Muscle layer of colon (tissue), 2 donors: ENCODE results near the gene PXDN.

Experiments used
- H3K27ac ChIP-seq: one replicate; pipeline ENCODE4 v1.7.0; 2013; ENCODE audit warnings: low read depth, mild to moderate bottlenecking, low read length, moderate library complexity
- H3K27me3 ChIP-seq, 2 donors: one replicate each; pipeline ENCODE4 v1.7.0; 2013; ENCODE audit warnings: low read length in 2 of 2, mild to moderate bottlenecking in 2 of 2; ENCODE audit not compliant: insufficient read depth in 2 of 2, control insufficient read depth in 1 of 2
- H3K36me3 ChIP-seq: one replicate; pipeline ENCODE4 v1.7.0; 2013; ENCODE audit warnings: mild to moderate bottlenecking, low read length; ENCODE audit not compliant: insufficient read depth
- H3K4me1 ChIP-seq: one replicate; pipeline ENCODE4 v1.7.0; 2013; ENCODE audit warnings: mild to moderate bottlenecking, low read length; ENCODE audit not compliant: insufficient read depth
- H3K4me3 ChIP-seq, 2 donors: one replicate each; pipeline ENCODE4 v1.7.0; 2013; ENCODE audit warnings: low read length in 2 of 2, low read depth in 1 of 2, mild to moderate bottlenecking in 1 of 2, moderate library complexity in 1 of 2
- H3K9ac ChIP-seq: one replicate; pipeline ENCODE4 v1.7.0; 2013; ENCODE audit warnings: low read length
- H3K9me3 ChIP-seq: one replicate; pipeline ENCODE4 v1.7.0; 2013; ENCODE audit warnings: mild to moderate bottlenecking, low read length
- donor health status: abdominal sarcoma.
- donor health status: Adenocarcinoma of cecum.

Gene PXDN

GRCh38 chr2:1609040-1609439 is 135.3 kb downstream of the PXDN start:
- Histone ChIP-seq H3K27me3 (peaks cover 0 to 4% of the 10 kb centered on the region in 2 donors), H3K4me3 (no peak overlapping the region), H3K9ac (no peak overlapping the region), H3K4me1 (no peaks in the 10 kb centered on the region), H3K36me3 (no peaks in the 10 kb centered on the region), H3K9me3 (no peaks in the 10 kb centered on the region), H3K27ac (no peak overlapping the region)

DNA sequence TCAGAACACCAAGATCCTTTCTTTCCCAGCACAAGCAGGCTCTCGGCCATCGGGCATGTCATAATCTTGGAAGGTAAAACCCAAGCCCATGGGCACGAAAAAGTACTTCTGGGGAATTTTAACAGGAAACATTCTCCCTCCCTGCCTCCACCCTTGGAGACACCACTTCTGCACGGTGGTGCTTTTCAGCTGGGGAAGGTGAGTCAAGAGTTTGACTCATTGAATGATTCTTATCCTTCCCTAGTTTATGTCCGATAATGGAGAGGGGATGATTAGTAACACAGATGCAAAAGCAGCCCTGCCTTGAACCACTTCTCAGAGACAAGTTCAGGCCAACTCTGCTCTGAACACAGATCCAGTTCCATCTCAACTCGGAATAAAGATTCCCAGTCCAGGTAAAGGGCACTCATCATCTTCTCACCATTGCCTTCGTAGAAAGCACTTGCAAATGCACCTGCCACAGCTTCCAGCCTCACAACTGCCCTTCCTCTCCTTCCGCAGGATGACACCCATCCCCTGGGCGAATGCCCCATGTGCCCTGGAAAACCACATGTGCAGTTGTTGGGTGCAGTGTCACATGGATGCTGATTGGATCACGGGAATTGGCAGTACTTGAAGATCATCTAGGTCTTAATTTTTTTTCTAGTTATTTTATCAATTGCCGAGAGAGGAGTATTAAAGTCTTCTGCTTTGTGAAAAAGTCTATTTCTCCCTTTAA is 136.2 kb downstream of the PXDN start:
- Histone ChIP-seq H3K9me3 (no peaks in the 10 kb centered on the region), H3K4me1 (no peaks in the 10 kb centered on the region), H3K4me3 (no peak overlapping the region), H3K9ac (no peak overlapping the region), H3K36me3 (no peaks in the 10 kb centered on the region), H3K27me3 (peaks cover 0 to 4% of the 10 kb centered on the region in 2 donors), H3K27ac (no peak overlapping the region)

DNA sequence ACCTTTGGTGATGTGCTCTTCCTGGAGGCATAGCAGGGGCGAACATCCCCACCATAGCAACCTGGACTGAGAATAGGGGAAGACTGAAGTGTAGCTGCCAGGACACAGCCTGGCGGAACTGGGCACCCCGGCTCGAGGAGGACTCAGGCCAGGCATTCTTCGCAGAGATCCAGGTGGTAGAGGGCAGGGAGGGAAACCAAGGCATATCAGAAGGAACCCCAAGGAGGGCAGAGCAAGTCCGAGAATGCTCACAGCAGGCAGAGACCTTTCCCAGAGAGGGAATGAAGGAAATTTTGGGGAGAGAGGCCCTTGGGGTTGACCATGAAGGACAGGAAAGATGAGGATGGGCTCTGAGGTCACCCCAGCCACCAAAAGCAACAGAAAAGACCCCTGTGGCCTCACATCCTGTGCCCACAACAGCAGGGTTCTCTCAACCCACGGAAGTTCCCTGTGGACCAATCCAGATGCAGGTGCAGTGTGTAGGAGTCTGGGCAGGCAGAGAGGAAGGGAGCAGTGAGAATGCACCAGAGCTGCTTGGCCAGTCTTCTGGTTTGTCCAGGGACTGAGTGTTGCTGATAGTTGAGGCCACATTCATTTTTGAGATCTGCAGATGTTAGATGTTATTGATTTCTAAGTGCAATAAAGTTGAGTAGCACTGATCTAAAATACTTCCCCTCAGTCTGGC is 136.9 kb downstream of the PXDN start:
- H3K9me3 ChIP-seq = no peaks in the 10 kb centered on the region
- no peak overlapping the region for H3K4me3 ChIP-seq
- H3K9ac ChIP-seq = no peak overlapping the region
- H3K27me3 ChIP-seq = peaks cover 0 to 4% of the 10 kb centered on the region in 2 donors
- no peaks in the 10 kb centered on the region for H3K36me3 ChIP-seq
- H3K27ac ChIP-seq = no peak overlapping the region
- H3K4me1 ChIP-seq = no peaks in the 10 kb centered on the region

DNA sequence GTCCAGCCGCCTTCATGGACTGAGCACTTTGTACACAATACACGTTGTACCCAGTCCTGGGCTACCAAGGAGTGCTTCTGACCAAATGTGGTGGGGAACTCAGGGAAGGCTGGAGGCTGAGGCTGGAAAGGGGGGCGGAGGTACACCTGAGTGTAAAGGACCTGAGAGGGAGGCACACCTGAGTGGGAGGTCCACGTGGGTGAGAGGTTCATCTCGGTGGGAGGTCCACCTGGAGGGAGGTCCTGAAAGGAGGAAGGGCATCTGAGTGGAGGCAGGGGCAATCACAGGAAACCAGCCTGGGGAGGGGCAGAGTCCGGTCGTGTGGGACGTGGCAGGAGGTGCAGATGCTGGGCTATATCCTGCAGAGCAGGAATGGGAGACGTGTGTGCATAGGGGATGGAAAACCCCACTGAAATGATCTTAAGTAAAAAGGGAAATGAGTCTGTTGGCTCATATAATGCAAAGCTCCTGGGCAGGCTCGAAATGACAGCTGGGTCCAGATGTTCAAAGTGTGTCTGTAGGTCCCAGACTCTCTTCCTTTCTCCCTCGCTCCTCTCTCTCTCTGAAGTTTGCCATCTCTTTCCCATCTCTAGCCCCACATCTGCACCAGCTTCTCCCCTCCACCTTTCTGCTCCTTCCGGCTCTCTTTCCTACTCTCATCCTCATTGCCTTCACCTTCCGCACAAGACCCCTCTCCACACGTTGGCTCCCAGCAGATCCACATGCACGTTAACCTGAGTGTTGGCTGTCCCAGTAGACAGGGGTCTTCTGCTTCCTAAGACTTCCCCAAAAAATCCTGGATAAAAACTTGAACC is 137.7 kb downstream of the PXDN start:
- no peak overlapping the region for H3K9ac ChIP-seq
- H3K36me3 ChIP-seq = no peaks in the 10 kb centered on the region
- no peak overlapping the region for H3K4me3 ChIP-seq
- H3K27me3 ChIP-seq = peaks cover 0 to 4% of the 10 kb centered on the region in 2 donors
- H3K4me1 ChIP-seq = no peaks in the 10 kb centered on the region
- H3K9me3 ChIP-seq = no peaks in the 10 kb centered on the region
- H3K27ac ChIP-seq = no peak overlapping the region

- H3K27ac ChIP-seq = no peak overlapping the region
- no peaks in the 10 kb centered on the region for H3K9me3 ChIP-seq
- no peaks in the 10 kb centered on the region for H3K4me1 ChIP-seq
- no peaks in the 10 kb centered on the region for H3K36me3 ChIP-seq
- peaks cover 0 to 4% of the 10 kb centered on the region in 2 donors for H3K27me3 ChIP-seq
- no peak overlapping the region for H3K4me3 ChIP-seq
- no peak overlapping the region for H3K9ac ChIP-seq
These were observed 138.3 kb downstream of the PXDN start for GRCh38 chr2:1606046-1606400.

- no peaks in the 10 kb centered on the region for H3K36me3 ChIP-seq
- H3K27me3 ChIP-seq = peaks cover 0 to 4% of the 10 kb centered on the region in 2 donors
- H3K9me3 ChIP-seq = no peaks in the 10 kb centered on the region
- H3K4me1 ChIP-seq = no peaks in the 10 kb centered on the region
- no peak overlapping the region for H3K9ac ChIP-seq
- no peak overlapping the region for H3K27ac ChIP-seq
- no peak overlapping the region for H3K4me3 ChIP-seq
These were observed 138.9 kb downstream of the PXDN start for GRCh38 chr2:1605102-1606045.

- no peaks in the 10 kb centered on the region for H3K36me3 ChIP-seq
- H3K4me3 ChIP-seq = no peak overlapping the region
- no peak overlapping the region for H3K27ac ChIP-seq
- no peak overlapping the region for H3K9ac ChIP-seq
- H3K27me3 ChIP-seq = peaks cover 0 to 4% of the 10 kb centered on the region in 2 donors
- H3K9me3 ChIP-seq = no peaks in the 10 kb centered on the region
- H3K4me1 ChIP-seq = no peaks in the 10 kb centered on the region
These were observed 140.8 kb downstream of the PXDN start for GRCh38 chr2:1603521-1603920.

DNA sequence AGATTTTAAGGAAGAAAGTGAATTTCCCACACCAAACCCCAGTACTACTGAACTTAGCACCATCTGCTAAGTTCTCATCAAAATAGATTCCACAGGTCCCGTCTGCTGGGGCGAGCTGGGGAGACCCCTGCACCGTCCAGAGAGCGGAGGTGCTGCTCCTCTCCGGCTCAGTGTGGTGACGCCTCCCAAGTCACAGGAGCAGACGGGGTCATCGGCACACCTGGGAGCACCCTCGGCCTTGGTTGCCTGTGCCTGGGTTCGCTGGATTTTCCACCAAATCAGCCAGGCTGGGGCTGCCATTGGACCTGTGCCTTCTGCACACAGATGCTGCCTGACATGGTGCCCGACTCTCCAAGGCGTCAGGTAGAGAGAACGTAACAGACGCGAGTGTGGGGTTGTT is 141.3 kb downstream of the PXDN start:
- Histone ChIP-seq H3K27me3 (peaks cover 0 to 4% of the 10 kb centered on the region in 2 donors), H3K9me3 (no peaks in the 10 kb centered on the region), H3K4me1 (no peaks in the 10 kb centered on the region), H3K4me3 (no peak overlapping the region), H3K27ac (no peak overlapping the region), H3K9ac (no peak overlapping the region), H3K36me3 (no peaks in the 10 kb centered on the region)

DNA sequence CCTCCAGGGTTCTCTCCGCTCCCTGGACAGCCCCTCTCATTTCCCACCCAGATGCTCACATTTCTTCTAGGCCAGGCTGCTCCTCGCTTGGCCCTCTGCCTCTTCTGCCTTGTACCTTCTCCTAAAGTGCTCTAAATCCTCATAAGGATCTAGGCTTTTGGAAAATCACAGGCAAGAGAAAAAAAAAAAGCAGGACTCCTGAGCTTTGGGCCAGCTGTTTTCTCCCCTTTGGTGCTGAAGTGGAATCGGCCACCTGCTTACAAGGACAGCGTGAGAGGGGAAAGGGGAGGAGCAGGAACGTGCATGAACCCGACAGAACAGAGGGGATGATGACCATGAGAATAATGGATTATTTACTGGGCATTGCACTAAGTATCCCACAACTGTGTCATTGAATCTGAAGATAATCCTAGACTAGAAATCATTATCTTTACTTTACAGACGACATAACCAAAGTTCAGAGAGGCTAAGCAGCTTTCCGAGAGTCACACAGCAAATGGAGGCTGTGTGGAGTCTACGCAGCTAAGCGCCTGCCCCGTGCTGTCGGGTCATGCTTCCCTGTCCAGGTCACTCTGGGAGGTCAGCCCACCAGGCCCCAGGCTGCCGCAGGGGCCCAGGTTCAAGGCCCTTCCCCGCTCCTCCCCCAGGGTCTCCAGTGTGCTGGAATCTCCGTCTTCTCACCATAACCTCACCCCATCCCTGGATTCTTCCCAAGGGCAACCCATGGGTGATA is 141.9 kb downstream of the PXDN start:
- H3K9ac ChIP-seq = no peak overlapping the region
- H3K4me1 ChIP-seq = no peaks in the 10 kb centered on the region
- H3K36me3 ChIP-seq = no peaks in the 10 kb centered on the region
- no peak overlapping the region for H3K27ac ChIP-seq
- H3K27me3 ChIP-seq = peaks cover 0 to 4% of the 10 kb centered on the region in 2 donors
- H3K9me3 ChIP-seq = no peaks in the 10 kb centered on the region
- H3K4me3 ChIP-seq = no peak overlapping the region

- Histone ChIP-seq H3K9me3 (no peaks in the 10 kb centered on the region), H3K27me3 (peaks cover 0 to 4% of the 10 kb centered on the region in 2 donors), H3K9ac (no peak overlapping the region), H3K36me3 (no peaks in the 10 kb centered on the region), H3K4me1 (no peaks in the 10 kb centered on the region), H3K27ac (no peak overlapping the region), H3K4me3 (no peak overlapping the region)
These were observed 142.6 kb downstream of the PXDN start for GRCh38 chr2:1601471-1602277.
